T-helper 1 cell treated with Interleukin-12 subunit alpha and Interleukin-12 subunit beta and Interleukin-4 antibody, amounts not matched to agents 30 ng/mL and 1 ng/mL, for 36 hours (primary cell): ENCODE data around the gene ZSWIM9. TPM values are rescaled to one million over a fixed set of nuclear protein-coding genes. Genes with fewer than 3 reads are reported as not detected.

ENCODE experiments used
- intact Hi-C: fragments of 100-400 bp; cut with micrococcal nuclease; formaldehyde crosslinking; loops from one replicate; pipeline ENCODE4 v1.15.1; 2024
- total RNA-seq: library from RNA; stranded (reverse); gene quantifications from 2 replicates; pipeline ENCODE4 v1.2.3, GENCODE V29; 2022

Gene ZSWIM9
- total RNA-seq, result 7.7 and 10.8 TPM in 2 replicates

- intact Hi-C loops, result loop anchor here (1.0 to 10.0 kb wide), 11 partner anchors 34 to 1495 kb away; partner anchors contain the start of genes BCL2L12, CARD8, CYTH2 and DHX34
Observed at GRCh38 chr19:48169939-48170803, at the start of gene ZSWIM9, which contains the start of gene LIG1. TSS of gene ZSWIM9 (plus strand) at chr19:48170680. CDS start at chr19:48171803, 1,123 bp downstream. TSS of gene LIG1 (minus strand) at chr19:48170344. CDS start at chr19:48165566, 4,778 bp downstream.

GRCh38 chr19:48121066-48121465 is 49.4 kb upstream of the ZSWIM9 start:
- intact Hi-C loops, result no loop called here

DNA sequence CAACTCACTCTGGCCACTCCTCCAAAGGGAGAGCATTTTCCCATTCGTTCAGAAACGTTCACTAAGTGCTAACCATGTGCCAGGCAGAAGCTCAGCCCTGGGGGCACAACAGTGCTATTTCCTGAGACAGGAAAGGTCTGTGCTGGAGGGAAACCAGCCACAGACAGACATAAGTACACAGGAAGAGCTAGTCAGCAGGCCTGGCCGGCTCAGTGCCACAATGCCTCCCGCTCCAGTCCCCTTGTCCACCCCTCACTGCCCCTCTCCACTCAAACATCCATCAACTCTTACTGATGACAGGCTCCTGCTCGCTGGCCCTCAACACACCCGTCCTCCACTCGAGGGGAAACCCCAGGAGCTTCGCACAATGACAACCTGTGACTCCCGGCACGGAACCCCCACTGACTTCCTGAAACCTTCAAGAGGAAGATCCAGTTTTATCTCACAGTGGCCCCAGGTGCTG is 48.5 kb upstream of the ZSWIM9 start:
- intact Hi-C loops, result no loop called here

DNA sequence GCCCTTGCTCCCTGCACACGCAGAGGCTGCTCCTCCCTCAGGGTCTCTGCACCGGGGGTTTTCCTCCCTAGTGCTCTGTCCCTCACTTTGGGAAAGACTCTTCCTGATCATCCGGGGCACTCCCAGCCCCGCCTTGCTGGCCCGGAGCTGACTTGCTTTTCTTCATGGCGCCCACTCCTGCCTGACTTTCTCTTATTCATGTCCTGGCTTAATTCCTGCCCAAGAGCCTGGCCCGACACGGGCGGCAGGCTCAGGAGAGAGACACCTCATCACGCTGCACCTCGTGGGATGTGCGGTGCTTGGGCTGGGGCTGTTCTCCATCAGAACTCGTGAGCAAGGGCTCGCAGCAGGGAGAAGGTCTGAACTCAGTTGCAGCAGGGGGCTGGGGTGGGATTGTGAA is 48.1 kb upstream of the ZSWIM9 start:
- intact Hi-C loops, result no loop called here

- intact Hi-C loops, result no loop called here
Observed at GRCh38 chr19:48123907-48124651, 46.4 kb upstream of the ZSWIM9 start.

DNA sequence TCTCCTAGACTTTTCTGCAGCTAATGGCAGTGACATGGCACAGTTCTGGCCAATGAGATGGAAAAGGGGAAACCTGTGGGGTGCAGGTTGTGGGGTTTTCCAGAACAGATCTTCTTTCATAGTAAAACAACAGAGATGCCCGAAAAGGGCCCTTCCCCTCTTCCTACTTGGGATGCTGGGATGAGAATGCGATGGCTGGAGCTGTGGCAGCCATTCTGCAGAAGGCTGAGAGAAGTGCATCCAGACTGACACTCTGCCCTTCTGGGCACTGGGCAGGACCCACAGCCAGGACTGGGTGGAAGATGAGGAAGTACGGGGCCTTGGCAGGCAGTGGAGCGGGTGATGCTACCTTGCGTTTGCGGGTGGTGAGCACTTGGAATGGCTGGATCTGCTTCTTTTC is 42.9 kb upstream of the ZSWIM9 start:
- intact Hi-C loops, result no loop called here

DNA sequence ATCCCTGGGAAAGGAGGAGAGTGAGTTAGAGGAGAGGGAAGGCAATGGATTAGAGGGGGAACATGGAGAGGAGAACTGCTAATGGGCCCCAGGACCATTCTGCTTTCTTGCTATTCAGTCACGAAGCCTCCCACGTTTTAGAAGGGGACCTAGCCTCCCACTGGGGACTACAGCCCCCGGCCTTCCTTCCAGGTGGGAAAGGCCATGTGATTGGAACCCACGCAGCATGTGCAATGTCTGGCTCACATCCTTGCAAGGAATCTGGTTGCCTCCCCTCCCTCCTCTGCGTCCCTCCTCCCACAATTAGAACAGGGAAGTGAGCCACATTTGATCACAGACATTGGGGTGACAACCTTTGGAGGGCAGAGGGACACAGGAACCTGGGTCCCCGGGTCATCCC is 37.4 kb upstream of the ZSWIM9 start:
- intact Hi-C loops, result no loop called here

- intact Hi-C loops, result no loop called here
Observed at GRCh38 chr19:48135411-48135810, 35.1 kb upstream of the ZSWIM9 start.

- intact Hi-C loops, result no loop called here
Observed at GRCh38 chr19:48136547-48136946, 33.9 kb upstream of the ZSWIM9 start.

DNA sequence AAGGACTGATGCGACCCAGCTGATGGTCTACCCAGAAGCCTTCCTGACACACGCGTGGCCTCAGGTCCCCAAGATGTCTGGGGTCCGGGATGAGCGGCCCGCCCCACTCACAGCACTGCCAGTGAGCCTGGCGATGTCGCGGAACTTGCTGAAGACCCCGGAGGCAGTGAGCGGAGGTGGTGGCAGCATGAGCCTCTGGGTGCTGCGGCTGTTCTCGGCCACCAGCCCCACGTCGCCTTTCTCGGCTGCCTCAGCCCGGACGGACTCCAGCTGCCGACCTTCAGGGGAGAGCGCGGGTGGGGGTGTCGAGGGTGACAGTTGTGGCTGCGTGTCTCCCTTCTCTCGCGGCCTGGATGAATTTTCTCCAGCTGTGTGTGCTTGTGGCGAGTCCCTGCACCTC is 33.1 kb upstream of the ZSWIM9 start:
- intact Hi-C loops, result no loop called here

DNA sequence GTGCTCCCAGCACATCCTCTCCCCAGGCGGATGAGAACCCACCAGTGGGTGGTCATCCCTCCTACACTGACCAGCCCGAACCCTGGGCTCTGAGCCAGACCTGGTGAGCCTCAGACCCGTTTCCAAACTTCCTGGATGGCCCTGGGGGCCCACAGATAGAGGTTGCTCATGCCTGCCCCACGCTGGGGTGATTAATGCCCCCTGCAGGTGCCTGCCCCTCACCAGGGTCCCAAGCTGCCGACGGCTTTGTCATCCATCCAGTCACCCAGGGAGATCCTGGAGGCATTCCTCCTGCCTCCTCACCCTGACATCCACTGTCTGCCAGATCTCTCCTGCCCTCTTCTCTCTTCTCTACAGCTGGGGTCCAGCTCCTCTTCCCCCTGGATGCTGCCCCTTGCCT is 31.4 kb upstream of the ZSWIM9 start:
- intact Hi-C loops, result no loop called here

- intact Hi-C loops, result no loop called here
Observed at GRCh38 chr19:48147597-48148175, 22.8 kb upstream of the ZSWIM9 start.

- intact Hi-C loops, result no loop called here
Observed at GRCh38 chr19:48148576-48148975, 21.9 kb upstream of the ZSWIM9 start.

- intact Hi-C loops, result no loop called here
Observed at GRCh38 chr19:48149430-48149829, 21.1 kb upstream of the ZSWIM9 start.

- intact Hi-C loops, result loop anchor here (1.0 kb wide), 1 partner anchor 45 kb away; no protein-coding TSS in a partner anchor
Observed at GRCh38 chr19:48152551-48152950, 17.9 kb upstream of the ZSWIM9 start.

DNA sequence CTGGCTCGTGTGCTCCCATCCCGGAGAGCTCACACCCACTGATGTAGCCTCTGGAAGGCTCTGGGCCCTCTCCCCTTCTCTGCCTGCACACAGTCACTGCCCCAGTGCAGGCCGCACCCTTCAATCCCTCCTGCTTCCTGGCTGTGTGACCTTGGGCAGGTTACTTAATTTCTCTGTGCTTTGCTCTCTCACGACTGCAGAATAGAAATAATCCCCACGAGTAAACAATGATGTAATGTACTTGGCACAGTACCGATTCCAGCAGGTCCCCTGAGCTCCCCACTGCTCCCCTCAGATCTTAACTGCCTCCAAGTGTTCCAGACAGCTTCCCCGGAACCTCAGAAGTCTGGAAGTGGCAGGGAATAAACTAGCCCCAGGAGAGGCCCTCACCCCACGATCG is 16.5 kb upstream of the ZSWIM9 start:
- intact Hi-C loops, result no loop called here

DNA sequence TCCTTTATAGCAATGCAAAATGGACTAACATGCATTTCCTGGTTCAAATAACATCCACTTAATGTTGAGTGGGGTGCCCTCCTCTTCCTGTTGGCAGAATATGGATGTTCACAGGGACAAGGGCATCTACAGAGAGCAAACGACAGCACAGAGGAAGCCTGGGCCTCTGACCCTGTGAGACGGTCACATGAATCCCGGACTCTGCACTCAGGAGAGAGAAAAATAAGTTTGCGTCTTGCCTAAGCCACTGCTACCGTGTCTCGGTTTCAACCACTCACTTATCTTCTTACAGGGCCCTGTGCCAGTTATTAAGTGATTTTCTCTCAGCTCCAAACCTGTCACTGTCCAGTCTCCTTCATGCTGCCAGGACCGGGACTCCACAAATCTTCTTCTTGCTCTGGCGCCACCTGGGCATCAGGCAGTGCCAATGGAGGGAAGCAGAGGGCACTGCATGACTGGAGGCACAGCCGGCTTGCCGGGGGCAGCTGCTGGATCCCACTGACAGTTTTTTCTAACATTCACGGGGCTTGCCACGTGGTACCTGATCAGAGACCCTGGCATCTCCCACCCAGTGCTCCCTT is 12.2 kb upstream of the ZSWIM9 start:
- intact Hi-C loops, result no loop called here

DNA sequence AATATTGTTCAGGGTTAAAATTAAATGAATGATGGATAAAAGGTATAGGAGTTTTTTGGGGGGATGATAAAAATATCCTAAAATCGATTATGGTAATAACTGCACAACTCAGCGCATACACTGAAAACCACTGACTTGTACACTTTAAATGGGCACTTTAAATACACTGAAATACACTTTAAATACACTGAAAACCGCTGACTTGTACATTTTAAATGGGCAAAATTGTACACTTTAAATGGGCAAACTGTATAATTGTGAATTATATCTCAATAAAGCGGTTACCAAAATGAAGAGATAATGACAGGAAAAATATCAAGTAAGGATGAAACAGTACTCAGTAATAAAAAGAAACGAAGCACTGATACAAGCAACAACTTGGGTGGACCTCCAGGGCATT is 1.8 kb upstream of the ZSWIM9 start:
- intact Hi-C loops, result loop anchor here (1.0 to 5.0 kb wide), 5 partner anchors 164 to 894 kb away; partner anchors contain the start of genes CYTH2, DHX34, FAM83E and INAFM1

DNA sequence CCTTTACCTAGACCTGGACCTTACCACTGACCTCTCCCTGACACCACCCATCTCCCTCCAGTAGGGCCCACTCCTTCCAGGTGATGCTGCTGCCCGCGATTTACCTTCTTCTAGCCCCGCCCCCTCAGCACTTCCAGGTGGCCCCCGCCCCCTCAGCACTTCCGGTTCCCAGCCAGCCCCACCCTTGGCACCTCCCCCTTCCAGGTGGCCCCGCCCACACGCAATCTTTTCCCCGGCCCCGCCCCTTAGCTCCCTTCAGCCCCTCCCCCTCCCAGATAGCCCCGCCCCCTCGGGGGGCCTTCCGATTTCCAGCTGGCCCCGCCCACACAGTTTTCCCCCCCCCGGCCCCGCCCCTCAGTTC is 922 bp upstream of the ZSWIM9 start:
- intact Hi-C loops, result loop anchor here (1.0 to 5.0 kb wide), 5 partner anchors 163 to 895 kb away; partner anchors contain the start of genes CYTH2, DHX34, FAM83E and INAFM1

DNA sequence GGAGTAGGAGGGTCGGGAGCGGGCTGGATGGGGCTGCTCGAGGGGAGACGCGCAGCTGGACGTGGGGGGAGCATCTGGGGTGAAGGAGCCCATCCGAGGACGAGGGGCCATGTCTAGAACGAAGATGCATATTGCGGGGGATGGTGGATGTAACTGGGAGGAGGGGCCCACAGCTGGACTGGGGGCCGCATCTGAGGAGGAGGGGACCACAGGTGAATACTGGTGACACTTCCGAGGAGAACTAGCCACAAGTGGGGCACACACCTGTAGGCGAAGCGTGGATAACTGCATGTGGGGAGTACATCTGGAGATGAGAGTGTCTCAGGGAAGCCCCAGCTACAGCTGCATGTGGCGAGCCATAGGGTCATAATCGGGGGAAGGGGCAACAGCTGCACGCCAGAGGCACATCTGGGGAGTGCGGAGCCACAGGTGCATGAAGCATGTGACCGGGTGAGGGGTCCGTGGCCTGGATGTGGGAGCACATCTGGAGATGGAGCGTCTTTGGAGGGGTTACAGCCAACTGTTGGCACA is 402 bp downstream of the ZSWIM9 start:
- intact Hi-C loops, result loop anchor here (1.0 to 10.0 kb wide), 6 partner anchors 33 to 1494 kb away; partner anchors contain the start of genes BCL2L12, CARD8, IRF3 and SYNGR4

DNA sequence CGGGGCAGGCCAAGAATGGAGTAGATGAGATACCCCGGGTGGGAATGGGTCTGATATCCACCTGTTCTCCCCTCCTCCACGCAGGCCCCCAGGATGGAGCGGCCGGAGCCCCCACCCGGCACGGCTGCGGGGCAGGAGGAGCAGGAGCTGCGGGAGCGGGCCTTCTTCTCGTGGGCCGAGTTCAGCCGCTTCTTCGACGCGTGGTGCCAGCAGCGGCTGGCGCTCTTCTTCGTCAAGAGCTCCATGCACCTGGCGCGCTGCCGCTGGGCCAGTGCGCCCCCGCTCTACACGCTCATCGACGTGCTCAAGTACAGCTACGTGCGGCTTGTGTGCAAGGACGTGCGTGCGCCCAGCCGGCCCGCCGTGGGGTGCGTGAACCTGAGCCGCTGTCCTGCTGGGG is 1.2 kb downstream of the ZSWIM9 start:
- intact Hi-C loops, result loop anchor here (2.0 to 10.0 kb wide), 2 partner anchors 149 to 1493 kb away; partner anchors contain the start of genes BCL2L12 and IRF3
